Ascending aorta (tissue), 2 donors: ENCODE results near the gene KIF1A. TPM values are rescaled to one million over a fixed set of nuclear protein-coding genes. Genes with fewer than 3 reads are reported as not detected.

ENCODE experiments used
- DNase-seq, 2 donors: peaks; one replicate each; pipeline ENCODE4 v3.0.0-alpha.2; 2019; ENCODE audit warnings: low spot score in 2 of 2
- H3K27ac ChIP-seq, 2 donors: fragments of 200-600 bp; sonication (generic); one replicate each; pipeline ENCODE4 v1.5.1; 2016 to 2017; ENCODE audit warnings: mild to moderate bottlenecking in 1 of 2
- H3K27me3 ChIP-seq: fragments of 200-600 bp; sonication (generic); one replicate; pipeline ENCODE4 v1.5.1; 2017
- H3K36me3 ChIP-seq, 2 donors: fragments of 200-600 bp; sonication (generic); one replicate each; pipeline ENCODE4 v1.5.1; 2016
- H3K4me1 ChIP-seq, 2 donors: fragments of 200-600 bp; sonication (generic); one replicate each; pipeline ENCODE4 v1.5.1; 2016 to 2017; ENCODE audit warnings: mild to moderate bottlenecking in 1 of 2
- H3K4me3 ChIP-seq, 2 donors: fragments of 200-600 bp; sonication (generic); one replicate each; pipeline ENCODE4 v1.5.1; 2016 to 2017; ENCODE audit warnings: mild to moderate bottlenecking in 1 of 2
- H3K9me3 ChIP-seq, 2 donors: fragments of 200-600 bp; sonication (generic); one replicate each; pipeline ENCODE4 v1.5.1; 2016
- CTCF ChIP-seq, 3 experiments: fragments of 200-600 bp in 2 of 3; fragments of 450-650 bp in 1 of 3; sonication (generic) in 2 of 3; IDR thresholded peaks; one replicate each; pipeline ENCODE4 v1.5.1; 2016 to 2019; ENCODE audit warnings: antibody characterized with exemption in 3 of 3, mild to moderate bottlenecking in 1 of 3, moderate library complexity in 1 of 3
- intact Hi-C: fragments of 100-400 bp; cut with DNase I; formaldehyde crosslinking; loops from one replicate; pipeline ENCODE4 v1.15.1; 2023
- total RNA-seq: library from RNA; depleted of rRNA; stranded (reverse); fragments of >200 nt; gene quantifications from one replicate; pipeline ENCODE4 v1.1.0, GENCODE V29; 2016

KIF1A gene
- total RNA-seq, 1 donor from 2014 or later, result 0.11 TPM

GRCh38 chr2:240745456-240745855 is 74.6 kb downstream of the KIF1A start:
- Histone ChIP-seq H3K36me3 (no peaks in the 10 kb centered on the region), H3K4me3 (no peak overlapping the region), H3K27ac (no peak overlapping the region), H3K27me3 (no peaks in the 10 kb centered on the region), H3K4me1 (no peaks in the 10 kb centered on the region), H3K9me3 (no peaks in the 10 kb centered on the region)
- intact Hi-C loops, result no loop called here
- no peak for TF ChIP-seq CTCF (IDR thresholded peaks at IDR 0.05)
- DNase-seq, result no peak

- DNase-seq, result no peak
- Histone ChIP-seq H3K27ac (no peak overlapping the region), H3K4me3 (no peak overlapping the region), H3K9me3 (no peaks in the 10 kb centered on the region), H3K27me3 (no peaks in the 10 kb centered on the region), H3K4me1 (no peaks in the 10 kb centered on the region), H3K36me3 (no peaks in the 10 kb centered on the region)
- intact Hi-C loops, result no loop called here
- no peak for TF ChIP-seq CTCF (IDR thresholded peaks at IDR 0.05)
Observed at GRCh38 chr2:240742602-240743095, 77.4 kb downstream of the KIF1A start.

GRCh38 chr2:240741091-240741490 is 78.9 kb downstream of the KIF1A start:
- intact Hi-C loops, result no loop called here
- TF ChIP-seq CTCF (IDR thresholded peaks at IDR 0.05), result no peak

GRCh38 chr2:240739797-240740196 is 80.2 kb downstream of the KIF1A start:
- DNase-seq, result no peak
- intact Hi-C loops, result no loop called here

More at GRCh38 chr2:240741091-240741490, 78.9 kb downstream of the KIF1A start:
- H3K4me3 ChIP-seq, result no peak overlapping the region
- no peaks in the 10 kb centered on the region for H3K27me3 ChIP-seq
- H3K27ac ChIP-seq, result no peak overlapping the region
- H3K36me3 ChIP-seq, result no peaks in the 10 kb centered on the region
- DNase-seq, result no peak
- no peaks in the 10 kb centered on the region for H3K9me3 ChIP-seq
- H3K4me1 ChIP-seq, result no peaks in the 10 kb centered on the region

GRCh38 chr2:240737958-240738357 is 82.1 kb downstream of the KIF1A start:
- intact Hi-C loops, result no loop called here
- Histone ChIP-seq H3K4me3 (no peak overlapping the region), H3K27me3 (no peaks in the 10 kb centered on the region), H3K36me3 (no peaks in the 10 kb centered on the region), H3K4me1 (no peaks in the 10 kb centered on the region), H3K27ac (no peak overlapping the region), H3K9me3 (no peaks in the 10 kb centered on the region)
- TF ChIP-seq CTCF (IDR thresholded peaks at IDR 0.05), result no peak
- no peak for DNase-seq

More at GRCh38 chr2:240739797-240740196, 80.2 kb downstream of the KIF1A start:
- Histone ChIP-seq H3K9me3 (no peaks in the 10 kb centered on the region), H3K4me1 (no peaks in the 10 kb centered on the region), H3K27me3 (no peaks in the 10 kb centered on the region), H3K4me3 (no peak overlapping the region), H3K36me3 (no peaks in the 10 kb centered on the region), H3K27ac (no peak overlapping the region)
- no peak for TF ChIP-seq CTCF (IDR thresholded peaks at IDR 0.05)

GRCh38 chr2:240737512-240737911 is 82.5 kb downstream of the KIF1A start:
- Histone ChIP-seq H3K36me3 (no peaks in the 10 kb centered on the region), H3K27ac (no peak overlapping the region), H3K9me3 (no peaks in the 10 kb centered on the region), H3K4me1 (no peaks in the 10 kb centered on the region), H3K4me3 (no peak overlapping the region), H3K27me3 (no peaks in the 10 kb centered on the region)
- no peak for TF ChIP-seq CTCF (IDR thresholded peaks at IDR 0.05)
- DNase-seq, result no peak
- intact Hi-C loops, result no loop called here
